ENCODE results near the gene ZDHHC8.
A peak's percentile ranks its signal among the peaks of the same experiment; 100 is the strongest.

ZDHHC8 gene

GRCh38 chr22:20114506-20115475 lies 16.8 kb upstream of the ZDHHC8 start:
- no peak for DNase-seq

GRCh38 chr22:20115691-20116375 lies 15.8 kb upstream of the ZDHHC8 start, which contains the start of gene RANBP1:
TSS of gene RANBP1 (plus strand) at chr22:20116104. CDS start at chr22:20116185, 81 bp downstream.
- no peak for DNase-seq

GRCh38 chr22:20116376-20116950 lies 15.1 kb upstream of the ZDHHC8 start:
- no peak for DNase-seq

GRCh38 chr22:20116951-20117632 lies 14.5 kb upstream of the ZDHHC8 start, which contains the start of gene TRMT2A:
TSS of gene TRMT2A (minus strand) at chr22:20117226. CDS start at chr22:20116906, 320 bp downstream.
- DNase-seq, result peak; percentile 90

- no peak for DNase-seq
Measured at GRCh38 chr22:20117633-20118299, 13.8 kb upstream of the ZDHHC8 start.

- DNase-seq, result no peak
Measured at GRCh38 chr22:20118300-20119020, 13.1 kb upstream of the ZDHHC8 start.

- DNase-seq, result no peak
Measured at GRCh38 chr22:20121856-20122415, 9.7 kb upstream of the ZDHHC8 start.

GRCh38 chr22:20123366-20124082 lies 8.1 kb upstream of the ZDHHC8 start:
- DNase-seq, result no peak

GRCh38 chr22:20124083-20124787 lies 7.4 kb upstream of the ZDHHC8 start:
- DNase-seq, result no peak

GRCh38 chr22:20125201-20126174 lies 6.1 kb upstream of the ZDHHC8 start:
- no peak for DNase-seq

GRCh38 chr22:20126284-20127029 lies 5.1 kb upstream of the ZDHHC8 start:
- DNase-seq, result no peak

GRCh38 chr22:20127318-20127868 lies 4.2 kb upstream of the ZDHHC8 start:
- no peak for DNase-seq

GRCh38 chr22:20127869-20128618 lies 3.6 kb upstream of the ZDHHC8 start:
- no peak for DNase-seq

GRCh38 chr22:20128619-20128901 lies 3.0 kb upstream of the ZDHHC8 start:
- no peak for DNase-seq

GRCh38 chr22:20128902-20129746 lies 2.5 kb upstream of the ZDHHC8 start:
- no peak for DNase-seq

GRCh38 chr22:20129747-20130014 lies 1.9 kb upstream of the ZDHHC8 start:
- no peak for DNase-seq

Data from cortex of kidney (tissue), 1 donor.